Liver (tissue), 9 donors: ENCODE results near the gene CST9. TPM values are rescaled to one million over a fixed set of nuclear protein-coding genes. Genes with fewer than 3 reads are reported as not detected.

ENCODE experiments used
- DNase-seq: peaks from one replicate; pipeline ENCODE4 v3.0.0-alpha.2; 2017; ENCODE audit warnings: low spot score
- H3K27ac ChIP-seq, 2 donors: one replicate each; pipeline ENCODE4 v1.7.0; 2013; ENCODE audit warnings: inconsistent platforms in 2 of 2, low read length in 2 of 2, control low read depth in 1 of 2, low read depth in 1 of 2, mild to moderate bottlenecking in 1 of 2
- H3K27me3 ChIP-seq, 4 donors: one replicate each; pipeline versions ENCODE4 v1.6.1 to v1.7.0; 2013; ENCODE audit warnings: low read length in 3 of 4, inconsistent platforms in 1 of 4, mild to moderate bottlenecking in 1 of 4, moderate library complexity in 1 of 4; ENCODE audit not compliant: control insufficient read depth in 4 of 4, insufficient read depth in 4 of 4
- H3K36me3 ChIP-seq, 4 donors: one replicate each; pipeline versions ENCODE4 v1.6.1 to v1.7.0; 2013; ENCODE audit warnings: low read length in 3 of 4, mild to moderate bottlenecking in 3 of 4, low read depth in 1 of 4, moderate library complexity in 1 of 4; ENCODE audit not compliant: control insufficient read depth in 4 of 4, insufficient read depth in 3 of 4
- H3K4me1 ChIP-seq, 4 donors: one replicate each; pipeline versions ENCODE4 v1.6.1 to v1.7.0; 2013; ENCODE audit warnings: low read length in 3 of 4, mild to moderate bottlenecking in 3 of 4, moderate library complexity in 1 of 4; ENCODE audit not compliant: control insufficient read depth in 4 of 4, insufficient read depth in 4 of 4
- H3K4me3 ChIP-seq, 3 donors: one replicate each; pipeline versions ENCODE4 v1.6.1 to v1.7.0; 2013; ENCODE audit warnings: low read length in 3 of 3, control low read depth in 1 of 3, low read depth in 1 of 3, mild to moderate bottlenecking in 1 of 3
- H3K9ac ChIP-seq, 2 donors: one replicate each; pipeline ENCODE4 v1.7.0; 2013; ENCODE audit warnings: low read length in 2 of 2, mild to moderate bottlenecking in 2 of 2, moderate library complexity in 2 of 2, control low read depth in 1 of 2, low read depth in 1 of 2
- H3K9me3 ChIP-seq, 4 donors: one replicate each; pipeline versions ENCODE4 v1.6.1 to v1.7.0; 2013; ENCODE audit warnings: low read length in 3 of 4; ENCODE audit not compliant: control insufficient read depth in 4 of 4
- ATF3 ChIP-seq: IDR thresholded peaks from 2 replicates; pipeline ENCODE4 v1.6.1; 2016; ENCODE audit warnings: antibody characterized with exemption
- CTCF ChIP-seq: fragments of 150-350 bp; IDR thresholded peaks from 2 replicates; pipeline ENCODE4 v1.5.1; 2017; ENCODE audit warnings: improper control_type of control experiment, low read depth, low read length; ENCODE audit not compliant: missing input control
- EGR1 ChIP-seq, 2 donors: IDR thresholded peaks; 2 replicates each; pipeline ENCODE4 v1.6.1; 2016 to 2018; ENCODE audit warnings: antibody characterized with exemption in 2 of 2, low read depth in 2 of 2
- FOXA1 ChIP-seq: IDR thresholded peaks from 2 replicates; pipeline ENCODE4 v1.6.1; 2016; ENCODE audit warnings: antibody characterized with exemption
- FOXA2 ChIP-seq: IDR thresholded peaks from 2 replicates; pipeline ENCODE4 v1.6.1; 2016; ENCODE audit warnings: antibody characterized with exemption
- GABPA ChIP-seq, 2 donors: IDR thresholded peaks in 1 of 2; conservative IDR thresholded peaks in 1 of 2; 2 replicates each; pipeline ENCODE4 v1.6.1; 2016; ENCODE audit warnings: antibody characterized with exemption in 2 of 2, mild to moderate bottlenecking in 1 of 2, moderate library complexity in 1 of 2
- HNF4A ChIP-seq, 2 donors: conservative IDR thresholded peaks; 2 replicates each; pipeline ENCODE4 v1.6.1; 2016; ENCODE audit warnings: antibody characterized with exemption in 2 of 2, mild to moderate bottlenecking in 2 of 2
- HNF4G ChIP-seq: IDR thresholded peaks from 2 replicates; pipeline ENCODE4 v1.6.1; 2016; ENCODE audit warnings: antibody characterized with exemption
- JUND ChIP-seq, 2 donors: IDR thresholded peaks; 2 replicates each; pipeline ENCODE4 v1.6.1; 2016; ENCODE audit warnings: antibody characterized with exemption in 2 of 2
- MAX ChIP-seq: IDR thresholded peaks from 2 replicates; pipeline ENCODE4 v1.6.1; 2016; ENCODE audit warnings: antibody characterized with exemption
- NR2F2 ChIP-seq: IDR thresholded peaks from 2 replicates; pipeline ENCODE4 v1.6.1; 2016; ENCODE audit warnings: antibody characterized with exemption
- RAD21 ChIP-seq, 2 donors: IDR thresholded peaks; 2 replicates each; pipeline ENCODE4 v1.6.1; 2016; ENCODE audit warnings: antibody characterized with exemption in 2 of 2, mild to moderate bottlenecking in 2 of 2
- REST ChIP-seq: IDR thresholded peaks from 2 replicates; pipeline ENCODE4 v1.6.1; 2016; ENCODE audit warnings: antibody characterized with exemption, mild to moderate bottlenecking
- RXRA ChIP-seq, 2 donors: IDR thresholded peaks; 2 replicates each; pipeline ENCODE4 v1.6.1; 2017 to 2018; ENCODE audit warnings: antibody characterized with exemption in 2 of 2, mild to moderate bottlenecking in 1 of 2
- SP1 ChIP-seq: IDR thresholded peaks from 2 replicates; pipeline ENCODE4 v1.6.1; 2018; ENCODE audit warnings: antibody characterized with exemption, mild to moderate bottlenecking
- TAF1 ChIP-seq: conservative IDR thresholded peaks from 2 replicates; pipeline ENCODE4 v1.6.1; 2016; ENCODE audit warnings: antibody characterized with exemption, mild to moderate bottlenecking
- YY1 ChIP-seq: IDR thresholded peaks from 2 replicates; pipeline ENCODE4 v1.6.1; 2016; ENCODE audit warnings: antibody characterized with exemption, mild to moderate bottlenecking
- ZBTB33 ChIP-seq: IDR thresholded peaks from 2 replicates; pipeline ENCODE4 v1.6.1; 2016; ENCODE audit warnings: antibody characterized with exemption
- WGBS: extraction: QIAGEN DNeasy Blood & Tissue Kit; methylation state at CpG from one replicate; pipeline ENCODE4 v1.1.7; 2013; 5-methylcytosine and 5-hydroxymethylcytosine counted together
- polyA plus RNA-seq, 2 donors: library from polyadenylated mRNA; stranded (reverse) in 1 of 2; unstranded in 1 of 2; fragments of 200-250 nt in 1 of 2; fragments of >200 nt in 1 of 2; fragmentation: Nextera tagmentation in 1 of 2; extraction: Ambion mirVana in 1 of 2; gene quantifications; one replicate each; pipeline versions ENCODE4 v1.2.1 to v1.2.3, GENCODE V29; 2013 to 2015
- total RNA-seq, 2 donors: library from RNA; depleted of rRNA; stranded (reverse); fragments of >200 nt; gene quantifications; one replicate each; pipeline ENCODE4 v1.2.3, GENCODE V29; 2014
- donor health status: healthy.
- donor health status: healthy.
- donor health status: healthy.
- donor health status: healthy.
- donor health status: healthy.

The CST9 gene
- total and polyA plus RNA-seq, 4 donors: not detected

- WGBS: 93% methylated on average over 3 of the region's 3 CpGs
- DNase-seq: no peak
- Histone ChIP-seq H3K27ac (no peak overlapping the region), H3K4me1 (peaks cover 0 to 2% (median 1%) of the 10 kb centered on the region in 4 donors), H3K9me3 (no peaks in the 10 kb centered on the region), H3K36me3 (no peaks in the 10 kb centered on the region), H3K9ac (no peak overlapping the region), H3K27me3 (no peaks in the 10 kb centered on the region), H3K4me3 (no peak overlapping the region)
- TF ChIP-seq HNF4G (no peak), HNF4A (conservative IDR thresholded peaks at IDR 0.05) (no peak), NR2F2 (no peak), ZBTB33 (no peak), CTCF (no peak), YY1 (no peak), TAF1 (no peak), RXRA (IDR thresholded peaks at IDR 0.05) (no peak), GABPA (IDR thresholded peaks at IDR 0.05 in 1 of 2, conservative IDR thresholded peaks at IDR 0.05 in 1 of 2) (no peak), MAX (no peak), FOXA1 (no peak), SP1 (no peak), FOXA2 (no peak), JUND (IDR thresholded peaks at IDR 0.05) (no peak), ATF3 (no peak)
Observed at GRCh38 chr20:23653400-23653938, 47.8 kb upstream of the CST9 start.

- no peaks in the 10 kb centered on the region for H3K36me3 ChIP-seq
- H3K9me3 ChIP-seq: no peaks in the 10 kb centered on the region
- no peak for DNase-seq
- H3K27ac ChIP-seq: no peak overlapping the region
- TF ChIP-seq NR2F2 (no peak), HNF4G (no peak), JUND (IDR thresholded peaks at IDR 0.05) (no peak), SP1 (no peak), REST (no peak), RAD21 (IDR thresholded peaks at IDR 0.05) (no peak), GABPA (IDR thresholded peaks at IDR 0.05 in 1 of 2, conservative IDR thresholded peaks at IDR 0.05 in 1 of 2) (no peak), EGR1 (IDR thresholded peaks at IDR 0.05; ENCODE audit: low read depth in 2 of 2) (no peak), RXRA (IDR thresholded peaks at IDR 0.05) (no peak), FOXA1 (no peak), HNF4A (conservative IDR thresholded peaks at IDR 0.05) (no peak), FOXA2 (no peak), ZBTB33 (no peak), TAF1 (no peak), CTCF (no peak)
- H3K27me3 ChIP-seq: no peaks in the 10 kb centered on the region
- no peak overlapping the region for H3K4me3 ChIP-seq
- 84% methylated on average over 2 of the region's 2 CpGs for WGBS
- H3K9ac ChIP-seq: no peak overlapping the region
- peaks cover 0 to 2% (median 1%) of the 10 kb centered on the region in 4 donors for H3K4me1 ChIP-seq
Observed at GRCh38 chr20:23652926-23653325, 47.2 kb upstream of the CST9 start.
